Measurements from ENCODE around the gene NR1H2.

The NR1H2 gene

DNA sequence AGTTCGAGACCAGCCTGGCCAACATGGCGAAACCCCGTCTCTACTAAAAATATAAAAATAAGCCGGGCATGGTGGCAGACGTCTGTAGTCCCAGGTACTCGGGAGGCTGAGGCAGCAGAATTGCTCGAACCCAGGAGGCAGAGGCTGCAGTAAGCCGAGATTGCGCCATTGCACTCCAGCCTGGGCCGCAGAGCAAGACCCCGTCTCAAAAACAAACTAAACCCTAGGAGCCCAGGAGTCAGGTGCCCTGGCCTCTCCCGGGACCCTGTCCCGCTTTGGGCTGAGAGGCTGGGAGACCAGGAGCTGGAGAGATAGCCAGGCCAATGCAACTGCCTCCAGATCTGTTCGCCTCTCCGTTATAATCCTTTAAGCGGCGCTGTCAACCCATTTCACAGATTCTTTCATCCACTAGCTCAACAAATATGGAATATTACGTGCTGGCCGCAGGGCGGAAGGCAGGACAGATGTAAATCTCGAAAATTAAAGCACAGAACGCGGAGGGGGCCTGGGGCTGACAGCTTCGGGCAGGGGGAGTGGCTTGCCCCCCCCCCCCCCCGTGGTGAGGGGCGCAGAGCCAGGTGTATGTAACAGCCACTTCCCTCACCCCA, 51.2 kb downstream of the NR1H2 start:
- no peak for DNase-seq

GRCh38 chr19:50427997-50428425, 51.8 kb downstream of the NR1H2 start:
- DNase-seq: no peak

GRCh38 chr19:50428772-50429463, 52.7 kb downstream of the NR1H2 start:
- no peak for DNase-seq

DNA sequence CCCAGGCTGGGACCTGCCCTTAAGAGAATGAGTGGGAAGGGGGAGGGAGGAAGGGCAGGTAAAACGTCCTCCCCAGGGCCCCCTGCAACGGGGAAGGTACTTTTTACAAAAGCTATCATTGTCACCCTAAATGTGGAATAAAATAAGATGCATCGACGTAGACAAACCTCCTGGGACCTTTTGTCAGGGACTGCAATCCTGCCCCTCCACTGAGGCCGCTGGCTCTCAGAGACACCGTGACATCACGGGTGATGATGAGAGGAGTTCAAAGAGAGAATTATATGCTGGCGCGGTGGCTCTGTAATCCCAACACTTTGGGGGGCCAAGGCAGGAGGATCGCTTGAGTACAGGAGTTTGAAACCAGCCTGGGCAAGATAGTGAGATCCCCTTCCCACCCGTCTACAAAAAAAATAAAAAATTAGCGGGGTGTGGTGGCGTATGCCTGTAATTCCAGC, 54.7 kb downstream of the NR1H2 start:
- DNase-seq: no peak

DNA sequence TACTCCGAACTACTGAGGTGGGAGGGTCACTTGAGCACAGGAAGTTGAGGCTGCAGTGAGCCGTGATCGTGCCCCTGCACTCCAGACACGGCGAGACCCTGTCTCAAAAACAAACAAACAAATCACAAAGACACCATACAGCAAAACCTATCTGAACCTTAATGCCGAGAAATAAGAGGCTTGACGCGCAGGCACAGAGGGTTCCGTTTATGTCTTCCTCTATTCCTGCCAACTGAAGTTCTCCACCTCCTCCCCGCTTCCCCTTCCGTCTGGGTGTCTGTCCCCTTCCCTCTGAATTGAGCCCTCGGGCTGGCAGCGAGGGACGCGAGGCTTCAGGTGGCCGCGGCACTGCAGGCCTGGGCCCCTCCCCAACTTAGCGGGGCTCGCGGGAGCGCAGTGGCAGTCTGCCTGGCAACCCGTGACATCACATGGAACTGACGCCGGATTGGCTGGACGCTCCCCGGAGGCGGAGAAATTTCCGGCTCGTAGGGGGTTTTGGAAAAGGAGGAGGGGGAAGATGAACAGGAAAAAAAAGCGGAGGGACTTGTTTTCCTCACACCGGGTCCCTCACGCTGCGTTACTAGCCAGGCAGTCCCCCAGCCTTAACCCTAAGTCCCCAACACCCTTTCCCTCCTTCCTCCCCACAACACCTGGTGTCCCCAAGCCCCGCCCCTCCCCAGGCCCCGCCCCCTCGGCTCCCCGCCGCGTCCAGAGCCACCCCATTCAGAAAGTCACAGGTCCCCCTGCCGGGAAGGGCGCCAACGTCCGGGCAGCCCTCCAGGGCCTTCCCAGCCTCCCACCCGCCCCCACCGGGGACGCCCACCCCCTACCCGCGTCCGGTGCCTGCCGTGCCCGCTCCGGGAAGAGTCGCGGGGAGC, 55.3 kb downstream of the NR1H2 start:
- DNase-seq: peak; percentile 78

DNA sequence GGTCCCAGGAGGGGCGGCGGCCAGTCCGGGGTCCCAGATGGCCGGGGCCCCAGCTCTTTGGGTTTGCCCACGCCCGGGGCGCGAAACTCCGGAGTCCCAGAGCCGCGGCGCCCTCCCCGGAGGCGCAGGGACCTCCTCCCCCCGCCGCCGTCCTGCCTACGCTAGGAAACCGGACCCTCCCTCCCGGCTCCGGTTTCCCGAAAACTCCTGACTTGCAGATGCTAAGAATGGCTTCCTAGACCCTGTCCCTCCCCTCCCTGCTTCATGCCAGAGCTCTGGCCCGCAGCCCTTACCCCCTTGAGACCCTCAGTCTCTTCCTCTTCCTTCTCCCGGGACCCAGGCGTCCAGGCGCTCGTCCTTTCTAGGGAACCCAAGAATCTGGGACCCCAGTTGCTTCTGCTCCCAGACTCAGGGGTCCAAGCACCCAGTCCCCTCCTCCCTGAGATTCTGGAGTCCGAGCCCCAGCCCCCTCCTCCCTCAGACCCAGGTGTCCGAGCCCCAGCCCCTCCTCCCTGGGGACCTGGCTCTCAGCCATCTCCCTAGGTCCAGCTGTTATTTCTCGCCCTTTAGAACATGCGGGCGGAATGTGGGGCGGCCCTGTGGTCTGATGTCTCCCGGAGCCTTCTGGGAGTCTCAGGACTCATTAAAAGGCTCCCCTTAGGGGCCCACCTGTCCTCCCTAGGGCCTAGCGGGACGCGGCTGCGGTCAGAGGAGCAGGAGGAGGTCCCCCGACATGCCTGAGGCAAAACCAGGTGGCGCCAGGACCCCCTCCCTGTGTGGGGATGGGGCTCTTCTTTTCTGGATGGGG, 56.2 kb downstream of the NR1H2 start, which contains the start of gene MYBPC2:
TSS of gene MYBPC2 (plus strand) at position 672 of the 808 bp plus-strand sequence. CDS start at position 734, 62 bp downstream.
- peak; percentile 11 for DNase-seq
